Prostate gland (tissue), 2 donors: ENCODE results near the gene IGFLR1. TPM values are rescaled to one million over a fixed set of nuclear protein-coding genes. Genes with fewer than 3 reads are reported as not detected.

Source experiments
- DNase-seq: peaks from one replicate; pipeline ENCODE4 v3.0.0-alpha.2; 2019; ENCODE audit warnings: low spot score
- H3K27ac ChIP-seq, 2 donors: fragments of 200-600 bp; sonication (generic); 2 replicates each; pipeline ENCODE4 v1.5.1; 2017 to 2019
- H3K27me3 ChIP-seq: fragments of 200-600 bp; sonication (generic); replicated peaks from 2 replicates; pipeline ENCODE4 v1.5.1; 2019; ENCODE audit not compliant: insufficient read depth
- H3K36me3 ChIP-seq, 2 donors: fragments of 200-600 bp; sonication (generic); 1 replicate in 1 of 2; 2 replicates in 1 of 2; pipeline versions ENCODE4 v1.5.1 to v1.8.1; 2017 to 2019
- H3K4me1 ChIP-seq: fragments of 200-600 bp; sonication (generic); replicated peaks from 2 replicates; pipeline ENCODE4 v1.5.1; 2019
- H3K4me3 ChIP-seq, 2 donors: fragments of 200-600 bp; sonication (generic); 2 replicates each; pipeline ENCODE4 v1.5.1; 2017 to 2019
- H3K9me3 ChIP-seq: fragments of 200-600 bp; sonication (generic); 2 replicates; pipeline ENCODE4 v1.5.1; 2017
- POLR2A ChIP-seq: fragments of 450-650 bp; IDR thresholded peaks from one replicate; pipeline ENCODE4 v1.6.1; 2016; ENCODE audit warnings: antibody characterized with exemption, mild to moderate bottlenecking
- POLR2AphosphoS5 ChIP-seq: sonication (generic); formaldehyde crosslinking; IDR thresholded peaks from one replicate; pipeline ENCODE4 v1.6.1; 2017; ENCODE audit warnings: antibody characterized with exemption
- WGBS: methylation state at CpG from one replicate; pipeline ENCODE4 v1.1.5; 2018; 5-methylcytosine and 5-hydroxymethylcytosine counted together
- intact Hi-C: fragments of 100-400 bp; cut with DNase I; formaldehyde crosslinking; loops from one replicate; pipeline ENCODE4 v1.14.2; 2022
- total RNA-seq, 2 donors: library from RNA; depleted of rRNA; stranded (reverse); fragments of >200 nt; gene quantifications; one replicate each; pipeline ENCODE4 v1.1.0, GENCODE V29; 2016
- TF ChIP-seq, protein P1 (sequence below), 4 experiments: fragments of 200-600 bp in 2 of 4; fragments of 450-650 bp in 2 of 4; sonication (generic) in 2 of 4; IDR thresholded peaks; 1 replicate in 3 of 4; 2 replicates in 1 of 4; pipeline ENCODE4 v1.5.1; 2016 to 2019; ENCODE audit warnings: antibody characterized with exemption in 4 of 4, mild to moderate bottlenecking in 2 of 4, moderate library complexity in 2 of 4

IGFLR1 gene
- total RNA-seq, 2 donors from 2014 or later, result 9.4 to 16.1 TPM

DNA sequence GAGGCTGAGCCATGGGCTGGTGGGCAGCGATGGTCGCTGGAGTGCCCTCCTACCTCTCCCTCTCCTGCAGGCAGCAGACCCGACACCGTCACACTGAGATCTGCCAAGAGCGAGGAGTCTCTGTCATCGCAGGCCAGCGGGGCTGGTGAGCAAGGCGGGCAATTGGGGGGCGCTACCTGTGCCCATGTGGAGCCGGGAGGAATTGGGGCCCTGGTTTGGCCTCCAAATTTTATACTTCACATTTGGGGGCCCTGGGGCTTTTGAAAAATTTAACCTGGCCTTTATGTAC is 43.0 kb upstream of the IGFLR1 start:
- H3K4me1 ChIP-seq, result no peaks in the 10 kb centered on the region
- H3K4me3 ChIP-seq, result no peak overlapping the region
- H3K9me3 ChIP-seq, result no peaks in the 10 kb centered on the region
- WGBS, result 87% methylated on average over 10 of the region's 10 CpGs
- no peaks in the 10 kb centered on the region for H3K36me3 ChIP-seq
- H3K27me3 ChIP-seq, result no peaks in the 10 kb centered on the region
- no peak for DNase-seq
- H3K27ac ChIP-seq, result no peak overlapping the region
- TF ChIP-seq, protein P1, sequence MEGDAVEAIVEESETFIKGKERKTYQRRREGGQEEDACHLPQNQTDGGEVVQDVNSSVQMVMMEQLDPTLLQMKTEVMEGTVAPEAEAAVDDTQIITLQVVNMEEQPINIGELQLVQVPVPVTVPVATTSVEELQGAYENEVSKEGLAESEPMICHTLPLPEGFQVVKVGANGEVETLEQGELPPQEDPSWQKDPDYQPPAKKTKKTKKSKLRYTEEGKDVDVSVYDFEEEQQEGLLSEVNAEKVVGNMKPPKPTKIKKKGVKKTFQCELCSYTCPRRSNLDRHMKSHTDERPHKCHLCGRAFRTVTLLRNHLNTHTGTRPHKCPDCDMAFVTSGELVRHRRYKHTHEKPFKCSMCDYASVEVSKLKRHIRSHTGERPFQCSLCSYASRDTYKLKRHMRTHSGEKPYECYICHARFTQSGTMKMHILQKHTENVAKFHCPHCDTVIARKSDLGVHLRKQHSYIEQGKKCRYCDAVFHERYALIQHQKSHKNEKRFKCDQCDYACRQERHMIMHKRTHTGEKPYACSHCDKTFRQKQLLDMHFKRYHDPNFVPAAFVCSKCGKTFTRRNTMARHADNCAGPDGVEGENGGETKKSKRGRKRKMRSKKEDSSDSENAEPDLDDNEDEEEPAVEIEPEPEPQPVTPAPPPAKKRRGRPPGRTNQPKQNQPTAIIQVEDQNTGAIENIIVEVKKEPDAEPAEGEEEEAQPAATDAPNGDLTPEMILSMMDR (IDR thresholded peaks at IDR 0.05), result no peak
- TF ChIP-seq POLR2A, result no peak
- TF ChIP-seq POLR2AphosphoS5, result no peak
- intact Hi-C loops, result no loop called here

DNA sequence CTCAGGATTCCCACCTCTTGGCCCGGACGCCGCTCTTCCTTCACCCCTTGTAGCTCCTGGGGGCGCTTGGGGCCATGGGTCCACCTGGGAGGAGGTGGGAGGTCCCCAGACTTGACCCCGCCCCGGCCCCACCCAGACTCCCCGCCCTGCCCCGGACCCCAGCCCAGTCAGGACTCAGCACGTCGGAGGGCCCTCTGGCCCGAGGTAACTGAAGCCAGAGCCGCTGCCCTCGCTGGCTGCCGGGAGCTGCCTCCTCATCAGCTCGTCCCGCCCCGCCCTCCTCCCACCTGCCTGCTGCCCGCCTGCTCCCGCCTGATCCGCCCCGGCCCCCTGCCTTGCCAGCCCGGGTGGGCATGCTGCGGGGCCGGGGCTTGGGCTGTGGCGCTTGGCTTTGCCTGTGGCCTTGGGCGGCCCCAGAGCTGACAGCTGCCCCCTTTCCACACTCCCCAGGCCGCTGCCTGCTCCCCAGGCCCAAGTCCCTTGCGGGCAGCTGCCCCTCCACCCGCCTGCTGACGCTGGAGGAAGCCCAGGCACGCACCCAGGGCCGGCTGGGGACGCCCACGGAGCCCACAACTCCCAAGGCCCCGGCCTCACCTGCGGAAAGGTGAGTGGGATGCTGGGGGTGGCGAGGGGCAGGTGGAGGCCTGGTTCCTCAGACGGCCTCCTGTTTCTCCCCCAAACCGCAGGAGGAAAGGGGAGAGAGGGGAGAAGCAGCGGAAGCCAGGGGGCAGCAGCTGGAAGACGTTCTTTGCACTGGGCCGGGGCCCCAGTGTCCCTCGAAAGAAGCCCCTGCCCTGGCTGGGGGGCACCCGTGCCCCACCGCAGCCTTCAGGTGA is 42.5 kb upstream of the IGFLR1 start:
- DNase-seq, result no peak
- Histone ChIP-seq H3K27me3 (no peaks in the 10 kb centered on the region), H3K27ac (no peak overlapping the region), H3K9me3 (no peaks in the 10 kb centered on the region), H3K4me3 (no peak overlapping the region), H3K4me1 (no peaks in the 10 kb centered on the region), H3K36me3 (no peaks in the 10 kb centered on the region)
- intact Hi-C loops, result no loop called here
- WGBS, result 78% methylated on average over 37 of the region's 45 CpGs
- TF ChIP-seq, protein P1 (IDR thresholded peaks at IDR 0.05), result no peak

DNA sequence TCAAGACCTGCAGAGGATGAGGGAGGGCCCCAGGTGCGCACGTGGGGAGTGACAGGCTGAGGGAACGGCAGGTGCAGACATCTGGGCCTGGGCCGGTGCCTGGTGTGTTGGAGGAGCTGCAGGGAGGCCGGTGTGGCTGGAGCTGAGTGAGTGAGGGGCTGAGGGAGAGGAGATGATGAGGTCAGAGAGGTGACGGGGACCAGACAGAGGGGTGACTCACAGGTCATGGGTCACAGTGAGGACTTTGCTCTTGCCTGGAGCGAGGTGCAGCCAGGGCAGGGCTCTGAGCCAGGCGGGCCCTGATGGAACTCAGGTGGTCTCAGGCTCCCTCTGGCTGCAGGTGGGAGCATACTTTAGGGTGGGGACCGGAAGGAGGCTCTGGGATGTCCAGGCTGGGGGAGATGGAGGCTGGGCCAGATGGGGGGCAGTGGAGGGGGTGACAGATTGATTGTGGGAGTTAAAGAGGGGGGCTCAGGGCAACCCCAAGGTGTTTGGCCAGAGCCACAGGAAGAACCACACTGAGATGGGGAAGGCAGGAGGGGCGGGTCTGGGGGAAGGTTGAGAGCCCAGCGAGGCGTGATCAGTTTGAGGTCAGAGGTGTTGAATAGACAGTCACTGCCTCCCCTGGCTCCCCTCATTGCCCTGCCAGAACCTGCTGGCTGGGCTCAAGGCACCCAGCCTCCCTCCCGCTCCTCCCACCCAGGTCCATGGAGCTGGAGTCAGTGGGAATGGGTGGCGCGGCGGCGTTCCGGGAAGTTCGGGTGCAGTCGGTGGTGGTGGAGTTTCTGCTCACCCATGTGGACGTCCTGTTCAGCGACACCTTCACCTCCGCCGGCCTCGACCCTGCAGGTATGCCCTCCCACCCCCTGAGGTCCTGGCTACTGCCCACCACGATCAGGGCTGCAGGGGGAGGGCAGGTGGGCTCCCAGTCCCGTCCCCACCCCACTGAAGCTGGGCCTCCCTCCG is 41.5 kb upstream of the IGFLR1 start:
- TF ChIP-seq, protein P1 (IDR thresholded peaks at IDR 0.05), result no peak
- TF ChIP-seq POLR2AphosphoS5 (no peak), POLR2A (no peak)
- WGBS, result 80% methylated on average over 28 of the region's 28 CpGs
- no peaks in the 10 kb centered on the region for H3K36me3 ChIP-seq
- H3K4me1 ChIP-seq, result no peaks in the 10 kb centered on the region
- no peaks in the 10 kb centered on the region for H3K27me3 ChIP-seq
- no peaks in the 10 kb centered on the region for H3K9me3 ChIP-seq
- intact Hi-C loops, result no loop called here
- H3K27ac ChIP-seq, result no peak overlapping the region
- H3K4me3 ChIP-seq, result no peak overlapping the region
- DNase-seq, result no peak

DNA sequence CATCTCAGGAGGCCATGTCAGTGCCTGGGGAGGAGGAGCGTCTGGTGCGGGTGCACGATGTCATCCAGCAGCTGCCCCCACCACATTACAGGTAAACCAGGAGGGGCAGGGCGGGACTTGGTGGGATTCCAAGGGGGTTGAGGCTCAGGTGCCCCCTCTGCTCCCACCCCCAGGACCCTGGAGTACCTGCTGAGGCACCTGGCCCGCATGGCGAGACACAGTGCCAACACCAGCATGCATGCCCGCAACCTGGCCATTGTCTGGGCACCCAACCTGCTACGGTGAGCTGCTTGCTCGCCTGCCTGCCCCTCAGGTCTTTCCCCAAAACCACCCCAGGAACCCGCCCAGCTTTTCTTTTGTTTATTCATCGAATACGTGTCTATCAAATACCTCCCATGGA is 40.3 kb upstream of the IGFLR1 start:
- no peaks in the 10 kb centered on the region for H3K36me3 ChIP-seq
- WGBS, result 93% methylated on average over 12 of the region's 12 CpGs
- intact Hi-C loops, result no loop called here
- no peaks in the 10 kb centered on the region for H3K9me3 ChIP-seq
- no peak for DNase-seq
- H3K27me3 ChIP-seq, result no peaks in the 10 kb centered on the region
- TF ChIP-seq POLR2A, result no peak
- TF ChIP-seq, protein P1 (IDR thresholded peaks at IDR 0.05), result no peak
- TF ChIP-seq POLR2AphosphoS5, result no peak
- H3K4me3 ChIP-seq, result no peak overlapping the region
- H3K4me1 ChIP-seq, result no peaks in the 10 kb centered on the region
- no peak overlapping the region for H3K27ac ChIP-seq
